ENCODE results near the gene RNU7-1. TPM values are rescaled to one million over a fixed set of nuclear protein-coding genes. Genes with fewer than 3 reads are reported as not detected.

The RNU7-1 gene
- polyA plus RNA-seq, 3 donors: not detected

GRCh38 chr12:6946920-6947374, 3.3 kb downstream of the RNU7-1 start:
- DNase-seq (ENCODE audit: extremely low read depth in 1 of 11, low read depth in 9 of 11, low spot score in 4 of 11): no peak

- no peak for DNase-seq (ENCODE audit: extremely low read depth in 1 of 11, low read depth in 9 of 11, low spot score in 4 of 11)
Measured at GRCh38 chr12:6947615-6948014, 4.0 kb downstream of the RNU7-1 start.

DNA sequence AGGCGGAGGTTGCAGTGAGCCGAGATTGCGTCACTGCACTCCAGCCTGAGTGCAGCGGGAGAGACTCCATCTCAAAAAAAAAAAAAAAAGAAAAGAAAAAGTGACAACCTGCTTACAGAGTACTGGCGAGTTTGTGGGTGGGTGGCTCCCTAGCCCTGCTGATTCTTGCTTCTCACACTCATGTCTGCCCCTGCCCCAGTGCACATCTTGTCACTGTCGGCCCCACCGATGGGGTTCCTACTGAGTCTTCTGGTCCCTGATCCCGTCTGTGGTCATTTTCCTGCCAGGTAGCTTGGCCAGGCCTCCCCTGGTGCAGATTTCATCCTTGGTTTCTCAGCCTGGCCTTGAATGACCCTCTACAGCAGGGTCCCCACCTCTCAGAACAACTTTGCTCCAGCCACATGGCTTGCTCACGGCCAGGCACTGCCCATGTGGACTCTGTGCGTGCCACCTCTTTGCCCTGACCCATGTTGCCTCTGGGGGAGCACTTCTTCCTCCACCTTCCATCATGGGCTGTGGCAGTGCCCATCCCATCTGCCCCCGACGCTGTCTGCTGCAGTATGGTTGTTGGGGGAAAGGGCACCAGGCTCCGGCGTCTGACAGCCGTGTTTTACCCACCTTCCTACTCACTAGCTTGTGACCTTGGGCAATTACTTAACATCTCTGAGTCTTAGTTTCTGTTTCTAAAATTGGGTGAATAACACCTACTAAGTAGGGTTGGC, 5.4 kb downstream of the RNU7-1 start:
- no peak for DNase-seq (ENCODE audit: extremely low read depth in 1 of 11, low read depth in 9 of 11, low spot score in 4 of 11)

GRCh38 chr12:6950401-6950801, 6.8 kb downstream of the RNU7-1 start:
- DNase-seq (ENCODE audit: extremely low read depth in 1 of 11, low read depth in 9 of 11, low spot score in 4 of 11): no peak

DNA sequence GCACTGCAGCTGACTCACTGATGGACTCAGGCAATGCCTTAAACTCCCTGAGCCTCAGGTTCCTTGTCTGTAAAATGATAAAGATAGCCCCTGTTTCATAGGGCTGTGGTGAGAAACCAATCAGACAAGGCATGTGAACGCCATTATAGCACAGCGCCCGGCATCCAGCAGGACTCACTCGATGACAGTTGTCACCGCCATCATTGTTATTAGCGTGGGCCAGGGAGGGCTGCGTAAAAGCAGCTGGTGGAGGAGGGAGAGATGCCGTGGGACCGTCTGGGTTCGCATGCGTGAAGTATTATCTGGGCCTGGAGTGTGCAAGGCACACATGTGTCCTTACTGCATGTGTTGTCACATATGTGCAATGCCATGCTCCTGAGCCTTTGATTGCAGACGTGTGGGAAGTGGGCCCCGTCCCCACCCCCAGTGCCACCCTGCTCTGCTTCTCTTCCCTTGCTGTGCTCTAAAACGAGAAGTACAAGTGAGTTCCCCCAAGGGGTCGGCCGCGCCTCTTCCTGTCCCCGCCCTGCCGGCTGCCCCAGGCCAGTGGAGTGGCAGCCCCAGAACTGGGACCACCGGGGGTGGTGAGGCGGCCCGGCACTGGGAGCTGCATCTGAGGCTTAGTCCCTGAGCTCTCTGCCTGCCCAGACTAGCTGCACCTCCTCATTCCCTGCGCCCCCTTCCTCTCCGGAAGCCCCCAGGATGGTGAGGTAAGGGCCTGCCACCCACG, 7.4 kb downstream of the RNU7-1 start, which contains the start of gene PTPN6:
PTPN6 (plus strand) TSS at position 546 of the 730 bp plus-strand sequence; CDS start at position 703, 157 bp downstream.
- DNase-seq (ENCODE audit: extremely low read depth in 1 of 11, low read depth in 9 of 11, low spot score in 4 of 11): no peak

GRCh38 chr12:6951551-6952120, 8.0 kb downstream of the RNU7-1 start:
- no peak for DNase-seq (ENCODE audit: extremely low read depth in 1 of 11, low read depth in 9 of 11, low spot score in 4 of 11)

GRCh38 chr12:6952121-6952862, 8.7 kb downstream of the RNU7-1 start:
- DNase-seq (ENCODE audit: extremely low read depth in 1 of 11, low read depth in 9 of 11, low spot score in 4 of 11): no peak

GRCh38 chr12:6952863-6953441, 9.3 kb downstream of the RNU7-1 start:
- no peak for DNase-seq (ENCODE audit: extremely low read depth in 1 of 11, low read depth in 9 of 11, low spot score in 4 of 11)

DNA sequence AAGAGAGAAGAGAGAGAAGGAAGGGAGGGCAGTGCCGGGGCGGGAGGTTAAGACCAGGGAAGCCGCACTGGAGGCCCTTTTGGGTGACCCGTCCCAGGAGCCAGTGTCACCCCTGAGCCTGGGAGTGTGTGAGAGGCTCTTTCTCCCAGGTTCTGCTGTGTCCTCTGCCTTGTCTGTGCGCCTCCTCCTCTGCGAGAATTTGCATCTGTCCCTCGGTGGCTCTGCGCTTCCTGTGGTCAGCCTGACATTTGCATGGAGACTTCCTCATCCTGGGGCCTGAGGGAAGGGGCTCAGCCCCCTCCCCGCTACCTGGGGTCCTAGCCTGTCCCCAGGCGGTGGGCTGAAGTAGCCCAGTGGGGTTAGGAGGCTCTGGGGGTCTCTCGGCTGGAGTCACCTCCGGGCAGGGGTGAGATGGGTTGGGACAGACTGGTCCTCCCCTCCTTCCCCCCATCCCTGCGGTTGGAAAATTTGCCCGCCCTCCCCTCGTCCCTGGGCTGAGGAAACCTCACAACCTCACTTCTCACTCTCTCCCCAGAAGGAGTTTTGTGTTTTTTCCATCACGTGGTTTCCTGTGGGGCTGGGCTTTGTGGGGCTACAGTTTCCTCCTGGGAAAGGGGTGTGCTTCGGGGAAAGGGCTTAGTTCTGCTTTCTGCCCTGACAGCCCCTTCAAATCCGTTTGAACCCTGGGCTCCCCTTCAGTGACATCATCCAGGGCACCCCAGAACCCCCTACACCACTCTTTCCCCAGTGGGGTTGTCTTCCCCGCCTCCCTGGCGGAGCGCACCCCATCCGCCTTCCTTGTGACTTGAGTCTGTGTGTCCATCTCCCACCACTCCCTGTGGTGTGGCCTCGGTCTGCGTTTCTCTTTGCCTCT, 10.1 kb downstream of the RNU7-1 start:
- DNase-seq (ENCODE audit: extremely low read depth in 1 of 11, low read depth in 9 of 11, low spot score in 4 of 11): peak in 1 of 11 donors; percentile 59

DNA sequence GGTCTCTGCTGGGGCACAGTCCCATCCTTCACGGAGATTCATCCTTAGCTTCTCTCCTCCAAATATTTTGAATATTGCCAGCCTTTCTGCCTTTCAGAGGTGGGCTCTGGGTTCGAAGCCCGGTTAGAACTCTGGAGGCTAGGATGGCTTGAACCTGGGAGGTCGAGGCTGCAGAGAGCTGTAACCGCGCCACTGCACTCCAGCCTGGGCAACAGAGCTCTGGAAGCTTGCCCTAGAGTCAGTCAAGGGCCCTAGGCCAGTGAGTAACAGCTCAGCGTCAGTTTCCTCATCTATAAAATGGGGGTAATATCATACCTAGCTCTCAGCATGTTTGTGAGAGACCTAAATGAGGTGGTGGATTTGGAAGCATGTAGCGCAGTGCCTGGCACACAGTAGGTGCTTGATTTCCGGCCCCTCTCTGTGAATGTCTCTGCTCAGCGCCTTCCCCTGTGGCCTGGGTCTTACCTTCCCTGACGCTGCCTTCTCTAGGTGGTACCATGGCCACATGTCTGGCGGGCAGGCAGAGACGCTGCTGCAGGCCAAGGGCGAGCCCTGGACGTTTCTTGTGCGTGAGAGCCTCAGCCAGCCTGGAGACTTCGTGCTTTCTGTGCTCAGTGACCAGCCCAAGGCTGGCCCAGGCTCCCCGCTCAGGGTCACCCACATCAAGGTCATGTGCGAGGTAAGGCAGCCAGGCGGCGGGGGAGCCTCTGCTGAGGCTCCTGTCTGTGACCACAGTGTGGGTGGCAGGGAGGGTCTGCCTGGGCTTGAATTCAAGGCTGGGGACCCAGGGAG, 10.9 kb downstream of the RNU7-1 start:
- no peak for DNase-seq (ENCODE audit: extremely low read depth in 1 of 11, low read depth in 9 of 11, low spot score in 4 of 11)

DNA sequence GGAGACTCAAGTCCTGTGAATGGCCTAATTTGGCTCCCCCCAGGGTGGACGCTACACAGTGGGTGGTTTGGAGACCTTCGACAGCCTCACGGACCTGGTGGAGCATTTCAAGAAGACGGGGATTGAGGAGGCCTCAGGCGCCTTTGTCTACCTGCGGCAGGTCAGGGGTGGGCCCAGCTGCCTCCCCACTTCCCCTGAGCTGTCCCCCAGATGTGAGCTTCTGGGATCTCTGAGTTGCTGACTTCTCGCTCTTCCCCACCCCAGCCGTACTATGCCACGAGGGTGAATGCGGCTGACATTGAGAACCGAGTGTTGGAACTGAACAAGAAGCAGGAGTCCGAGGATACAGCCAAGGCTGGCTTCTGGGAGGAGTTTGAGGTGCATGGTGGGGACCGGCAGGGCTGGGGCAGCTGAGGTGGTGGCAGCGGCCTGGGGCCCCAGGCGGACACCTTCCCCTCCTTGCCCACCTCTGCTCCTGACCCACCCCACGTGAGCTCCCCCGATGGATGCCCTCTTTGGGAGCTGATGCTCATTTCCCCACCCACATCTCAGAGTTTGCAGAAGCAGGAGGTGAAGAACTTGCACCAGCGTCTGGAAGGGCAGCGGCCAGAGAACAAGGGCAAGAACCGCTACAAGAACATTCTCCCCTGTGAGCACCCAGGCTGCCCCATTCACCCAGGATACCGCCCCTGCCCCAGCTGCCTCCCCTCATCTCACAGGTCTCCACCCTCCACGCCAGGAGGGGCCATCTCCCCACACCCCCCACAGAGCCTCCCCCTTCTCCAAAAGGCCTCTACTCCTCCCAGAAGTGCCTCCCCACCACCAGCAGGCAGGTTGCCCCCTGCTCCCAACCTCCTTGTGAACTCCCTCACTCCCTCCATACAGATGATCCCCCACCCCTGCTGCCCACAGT, 11.7 kb downstream of the RNU7-1 start:
- DNase-seq (ENCODE audit: extremely low read depth in 1 of 11, low read depth in 9 of 11, low spot score in 4 of 11): no peak

DNA sequence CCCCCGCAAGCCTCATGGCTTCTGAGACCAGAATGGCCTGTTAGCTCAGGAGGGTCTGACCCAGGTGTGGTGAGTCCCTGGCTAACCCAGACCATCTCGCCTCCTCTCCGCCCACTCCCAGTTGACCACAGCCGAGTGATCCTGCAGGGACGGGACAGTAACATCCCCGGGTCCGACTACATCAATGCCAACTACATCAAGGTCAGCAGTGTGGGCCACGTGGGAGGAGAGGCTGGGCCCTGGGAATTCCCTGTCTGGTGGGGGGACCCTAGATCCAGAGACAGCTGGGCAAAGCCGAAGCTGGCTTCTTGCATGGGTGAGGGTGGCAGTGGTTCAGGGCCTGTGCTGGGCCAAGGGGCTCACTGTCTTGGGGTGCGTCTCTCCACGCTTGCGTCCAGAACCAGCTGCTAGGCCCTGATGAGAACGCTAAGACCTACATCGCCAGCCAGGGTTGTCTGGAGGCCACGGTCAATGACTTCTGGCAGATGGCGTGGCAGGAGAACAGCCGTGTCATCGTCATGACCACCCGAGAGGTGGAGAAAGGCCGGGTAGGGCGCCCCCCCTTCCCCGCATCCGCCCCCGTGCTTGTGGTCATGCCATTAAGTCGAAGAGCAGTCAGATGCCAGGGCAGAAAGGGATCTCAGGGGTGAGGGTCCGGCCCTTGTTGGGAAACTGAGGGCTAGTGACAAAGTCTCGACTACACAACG, 12.6 kb downstream of the RNU7-1 start:
- no peak for DNase-seq (ENCODE audit: extremely low read depth in 1 of 11, low read depth in 9 of 11, low spot score in 4 of 11)

GRCh38 chr12:6957151-6957701, 13.6 kb downstream of the RNU7-1 start:
- no peak for DNase-seq (ENCODE audit: extremely low read depth in 1 of 11, low read depth in 9 of 11, low spot score in 4 of 11)

GRCh38 chr12:6957741-6958608, 14.4 kb downstream of the RNU7-1 start:
- no peak for DNase-seq (ENCODE audit: extremely low read depth in 1 of 11, low read depth in 9 of 11, low spot score in 4 of 11)

- DNase-seq (ENCODE audit: extremely low read depth in 1 of 11, low read depth in 9 of 11, low spot score in 4 of 11): no peak
Measured at GRCh38 chr12:6958609-6959057, 15.0 kb downstream of the RNU7-1 start.
